Left lung (tissue), 10 donors: Measurements from ENCODE around the gene CISD2. TPM values are rescaled to one million over a fixed set of nuclear protein-coding genes. Genes with fewer than 3 reads are reported as not detected.
"Not testable (repeated sequence)": the region's sequence is repeated elsewhere in the genome, so short reads cannot be mapped to it uniquely, and the experiment has no call there.

Experiments
- ATAC-seq: fragments of 200-7000 bp; cut with Tn5 transposase; one replicate; pipeline ENCODE4 v1.9.1; 2020; ENCODE audit warnings: moderate library complexity
- DNase-seq, 4 donors: peaks; one replicate each; pipeline ENCODE4 v3.0.0-alpha.2; 2013 to 2020
- H3K27ac ChIP-seq, 2 donors: fragments of 200-600 bp; sonication (generic) in 1 of 2; one replicate each; pipeline versions ENCODE4 v1.5.0 to v1.8.0; 2020 to 2021
- H3K27me3 ChIP-seq, 2 donors: fragments of 200-600 bp; sonication (generic) in 1 of 2; one replicate each; pipeline versions ENCODE4 v1.5.0 to v1.8.0; 2020 to 2021
- H3K36me3 ChIP-seq, 2 donors: fragments of 200-600 bp; sonication (generic) in 1 of 2; one replicate each; pipeline versions ENCODE4 v1.5.0 to v1.8.0; 2020 to 2021
- H3K4me1 ChIP-seq, 2 donors: fragments of 200-600 bp; one replicate each; pipeline ENCODE4 v1.8.0; 2021
- H3K4me3 ChIP-seq, 2 donors: fragments of 200-600 bp; sonication (generic) in 1 of 2; one replicate each; pipeline versions ENCODE4 v1.5.0 to v1.8.0; 2020 to 2021; ENCODE audit warnings: mild to moderate bottlenecking in 1 of 2
- H3K9me3 ChIP-seq, 2 donors: fragments of 200-600 bp; sonication (generic) in 1 of 2; one replicate each; pipeline versions ENCODE4 v1.5.0 to v1.8.0; 2020 to 2021
- CTCF ChIP-seq, 2 donors: fragments of 200-600 bp; sonication (generic) in 1 of 2; IDR thresholded peaks; one replicate each; pipeline versions ENCODE4 v1.5.0 to v1.8.0; 2021; ENCODE audit warnings: antibody characterized with exemption in 2 of 2
- intact Hi-C, 2 donors: fragments of 100-400 bp; cut with DNase I; formaldehyde crosslinking; loops; one replicate each; pipeline versions ENCODE4 v1.11.2 to v1.14.2; 2022
- polyA plus RNA-seq, 6 donors: library from polyadenylated mRNA; unstranded; fragments of 120-200 nt; gene quantifications; one replicate each; pipeline ENCODE4 v1.2.1, GENCODE V29; 2013; ENCODE audit not compliant: insufficient read length in 6 of 6
- total RNA-seq, 2 donors: library from RNA; stranded (reverse); fragmentation: NEBNext Ultra II Directional; extraction: Animal tissue kit (Norgen Biotek cat#: 25700); gene quantifications; one replicate each; pipeline ENCODE4 v1.2.1, GENCODE V29; 2021
- donor health status: DM: no; HTN: yes; CAD: no.
- donor health status: DM: no; HTN: no; CAD: no.

CISD2 gene
- total and polyA plus RNA-seq, 8 donors: 30.6 to 38.6 (median 33.7) TPM

- ATAC-seq (no peak), DNase-seq (no peak)
- H3K9me3 ChIP-seq: no peaks in the 10 kb centered on the region
- H3K36me3 ChIP-seq: peaks cover 0 to 3% of the 10 kb centered on the region in 2 donors
- H3K27ac ChIP-seq: no peak overlapping the region
- no peaks in the 10 kb centered on the region for H3K4me1 ChIP-seq
- no peaks in the 10 kb centered on the region for H3K27me3 ChIP-seq
- no peak for TF ChIP-seq CTCF (IDR thresholded peaks at IDR 0.05)
- H3K4me3 ChIP-seq: no peak overlapping the region
- intact Hi-C loops: no loop called here
Observed at GRCh38 chr4:102883278-102883677, 14.5 kb downstream of the CISD2 start.

GRCh38 chr4:102888570-102888969 is 19.8 kb downstream of the CISD2 start:
- intact Hi-C loops, H3K9me3 ChIP-seq, H3K4me1 ChIP-seq, DNase-seq, H3K27me3 ChIP-seq, ATAC-seq, H3K27ac ChIP-seq, H3K36me3 ChIP-seq, H3K4me3 ChIP-seq: not testable (repeated sequence)

GRCh38 chr4:102889866-102890265 is 21.1 kb downstream of the CISD2 start:
- H3K4me1 ChIP-seq, H3K27ac ChIP-seq, ATAC-seq, H3K4me3 ChIP-seq, DNase-seq, intact Hi-C loops, H3K27me3 ChIP-seq, H3K36me3 ChIP-seq, H3K9me3 ChIP-seq: not testable (repeated sequence)

GRCh38 chr4:102896547-102896946 is 27.8 kb downstream of the CISD2 start:
- intact Hi-C loops, DNase-seq, H3K4me1 ChIP-seq, H3K9me3 ChIP-seq, H3K27ac ChIP-seq, ATAC-seq, H3K4me3 ChIP-seq, H3K27me3 ChIP-seq, H3K36me3 ChIP-seq: not testable (repeated sequence)

GRCh38 chr4:102897610-102898009 is 28.8 kb downstream of the CISD2 start:
- intact Hi-C loops, H3K27me3 ChIP-seq, DNase-seq, ATAC-seq, H3K27ac ChIP-seq, H3K4me3 ChIP-seq, H3K4me1 ChIP-seq, H3K36me3 ChIP-seq, H3K9me3 ChIP-seq: not testable (repeated sequence)

GRCh38 chr4:102901804-102902203 is 33.0 kb downstream of the CISD2 start:
- DNase-seq (no peak), ATAC-seq (no peak)
- H3K27ac ChIP-seq: no peak overlapping the region
- H3K4me1 ChIP-seq: no peaks in the 10 kb centered on the region
- H3K4me3 ChIP-seq: no peak overlapping the region
- H3K27me3 ChIP-seq: no peaks in the 10 kb centered on the region
- TF ChIP-seq CTCF (IDR thresholded peaks at IDR 0.05): no peak
- no peaks in the 10 kb centered on the region for H3K36me3 ChIP-seq
- intact Hi-C loops: no loop called here
- H3K9me3 ChIP-seq: no peaks in the 10 kb centered on the region

GRCh38 chr4:102918859-102919258 is 50.1 kb downstream of the CISD2 start:
- no peak overlapping the region for H3K27ac ChIP-seq
- no peaks in the 10 kb centered on the region for H3K4me1 ChIP-seq
- H3K4me3 ChIP-seq: no peak overlapping the region
- intact Hi-C loops: no loop called here
- TF ChIP-seq CTCF (IDR thresholded peaks at IDR 0.05): no peak
- peaks cover 0 to 34% of the 10 kb centered on the region in 2 donors for H3K9me3 ChIP-seq
- no peaks in the 10 kb centered on the region for H3K27me3 ChIP-seq
- DNase-seq: no peak
- no peaks in the 10 kb centered on the region for H3K36me3 ChIP-seq
- ATAC-seq: no peak

GRCh38 chr4:102919697-102920096 is 50.9 kb downstream of the CISD2 start:
- H3K27ac ChIP-seq, intact Hi-C loops, H3K4me1 ChIP-seq, H3K27me3 ChIP-seq, ATAC-seq, H3K36me3 ChIP-seq, H3K4me3 ChIP-seq: not testable (repeated sequence)
- peaks cover 0 to 28% of the 10 kb centered on the region in 2 donors for H3K9me3 ChIP-seq
- DNase-seq: peak in 1 of 4 donors; percentile 44
